ENCODE measurements around the gene FGF21. TPM values are rescaled to one million over a fixed set of nuclear protein-coding genes. Genes with fewer than 3 reads are reported as not detected.
A peak's percentile ranks its signal among the peaks of the same experiment; 100 is the strongest.

FGF21 gene
- polyA plus RNA-seq, 1 of the 3 experiments (the other 2 are of a cell fraction) = not detected

DNA sequence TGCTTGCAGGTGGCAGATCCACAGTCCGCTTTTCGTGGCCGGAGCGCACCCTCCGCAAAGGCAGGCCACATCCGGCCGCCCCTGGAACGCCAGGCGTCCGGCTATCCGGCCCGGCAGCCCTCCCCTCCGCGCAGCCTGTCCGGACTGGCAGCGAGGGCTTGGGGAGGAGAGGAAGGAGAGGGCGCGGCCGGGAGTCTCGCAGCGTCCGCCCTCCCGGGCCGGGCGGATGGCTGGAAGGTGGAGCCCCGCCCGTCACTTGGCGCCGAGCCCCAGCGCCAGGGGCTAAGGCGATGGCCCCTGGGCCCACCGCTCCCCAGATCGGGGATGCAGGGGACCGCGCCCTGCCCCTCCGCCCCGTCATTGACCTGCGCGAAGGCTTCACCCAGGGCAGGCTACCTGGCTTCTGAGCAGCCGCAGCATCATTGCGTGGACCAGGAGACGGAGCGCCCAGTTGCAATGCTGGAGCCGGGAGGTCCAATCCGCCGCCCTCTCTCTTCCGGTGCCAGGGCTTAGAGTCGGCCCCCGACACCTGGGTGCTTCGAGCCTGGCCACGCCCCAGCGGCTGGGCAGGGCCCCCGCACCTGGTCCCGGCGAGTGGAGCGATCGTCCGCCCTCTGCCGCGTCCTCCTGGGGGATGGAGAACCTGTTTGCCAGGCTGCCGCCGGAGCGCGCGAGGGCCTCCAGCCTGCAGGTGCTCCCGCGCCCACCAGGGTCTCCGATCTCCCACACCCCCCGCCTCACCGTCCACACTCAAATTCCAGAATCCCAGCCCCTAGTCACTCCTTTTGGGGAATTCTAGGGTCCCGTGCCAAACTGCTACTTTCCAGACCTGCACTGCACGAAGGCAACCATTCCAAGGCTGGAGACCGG lies 2.6 kb upstream of the FGF21 start, which contains the start of gene FUT1:
Gene FUT1 (minus strand): TSS at position 146 of the 870 bp plus-strand sequence. CDS start 1,360 bp downstream, outside the sequence.
- DNase-seq = peak; percentile 82
- peak within 1 kb of the TSS; percentile 71 for H3K4me2 ChIP-seq
- no peaks in the 10 kb centered on the region for H3K9me2 ChIP-seq
- H3K79me2 ChIP-seq (ENCODE audit: insufficient read depth) = no peaks in the 10 kb centered on the region
- no peak within 1 kb of the TSS for H3K9ac ChIP-seq
- ChIA-PET CTCF (interaction anchor here (1.0 to 1.5 kb wide), 3 partner anchors 29 to 107 kb away, joined by 3 to 5 read pairs (median 3); partner anchors contain the start of gene CA11), POLR2A (no interaction called here)
- no peaks in the 10 kb centered on the region for H3K9me3 ChIP-seq
- H2AFZ ChIP-seq (ENCODE audit: low read depth) = no peak within 1 kb of the TSS
- H3K4me3 ChIP-seq (ENCODE audit: low read depth in 2 of 2, low read length in 1 of 2) = peak within 1 kb of the TSS; percentile 35 to 46; a peak in 3 of 4 replicates
- peaks cover 0 to 7% of the 10 kb centered on the region in 2 experiments; a peak in 1 of 4 replicates for H3K4me1 ChIP-seq (ENCODE audit: control insufficient read depth in 1 of 2, insufficient read depth in 2 of 2, low read depth in 1 of 2, low read length in 1 of 2)
- 22% methylated on average over 24 of the region's 73 CpGs for WGBS (ENCODE audit: low lambda C conversion rate)
- peaks cover 6% of the 10 kb centered on the region; the same call in 1 of the 2 replicates for H3K27me3 ChIP-seq (ENCODE audit: insufficient read depth)
- H4K20me1 ChIP-seq (ENCODE audit: insufficient read depth) = no peaks in the 10 kb centered on the region
- TF ChIP-seq, protein P1, sequence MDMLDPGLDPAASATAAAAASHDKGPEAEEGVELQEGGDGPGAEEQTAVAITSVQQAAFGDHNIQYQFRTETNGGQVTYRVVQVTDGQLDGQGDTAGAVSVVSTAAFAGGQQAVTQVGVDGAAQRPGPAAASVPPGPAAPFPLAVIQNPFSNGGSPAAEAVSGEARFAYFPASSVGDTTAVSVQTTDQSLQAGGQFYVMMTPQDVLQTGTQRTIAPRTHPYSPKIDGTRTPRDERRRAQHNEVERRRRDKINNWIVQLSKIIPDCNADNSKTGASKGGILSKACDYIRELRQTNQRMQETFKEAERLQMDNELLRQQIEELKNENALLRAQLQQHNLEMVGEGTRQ (IDR thresholded peaks at IDR 0.05; ENCODE audit: borderline replicate concordance, low read depth, low read length) = no peak
- TF ChIP-seq, protein P2, sequence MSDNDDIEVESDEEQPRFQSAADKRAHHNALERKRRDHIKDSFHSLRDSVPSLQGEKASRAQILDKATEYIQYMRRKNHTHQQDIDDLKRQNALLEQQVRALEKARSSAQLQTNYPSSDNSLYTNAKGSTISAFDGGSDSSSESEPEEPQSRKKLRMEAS (IDR thresholded peaks at IDR 0.05; ENCODE audit: low read depth) = no peak
- TF ChIP-seq FOXJ3 (CRISPR knock-in tag; IDR thresholded peaks at IDR 0.05) (no peak), TAF1 (IDR thresholded peaks at IDR 0.05; ENCODE audit: borderline replicate concordance, low read depth, low read length) (no peak), NRF1 (IDR thresholded peaks at IDR 0.05; ENCODE audit: low read depth, low read length) (no peak), SIN3A (IDR thresholded peaks at IDR 0.05; ENCODE audit: borderline replicate concordance, low read depth, low read length) (no peak), SMC3 (IDR thresholded peaks at IDR 0.05; ENCODE audit: low read depth, low read length) (no peak), RFX5 (IDR thresholded peaks at IDR 0.05; ENCODE audit: low read length) (no peak), TEAD4 (IDR thresholded peaks at IDR 0.05; ENCODE audit: borderline replicate concordance, insufficient read depth) (no peak), FOXM1 (IDR thresholded peaks at IDR 0.05; ENCODE audit: low read depth) (no peak), ELF1 (IDR thresholded peaks at IDR 0.05) (no peak), RAD21 (IDR thresholded peaks at IDR 0.05; ENCODE audit: low read length) (no peak), POLR2AphosphoS5 (IDR thresholded peaks at IDR 0.05; ENCODE audit: low read depth, low read length) (no peak), RXRA (IDR thresholded peaks at IDR 0.05; ENCODE audit: borderline replicate concordance, low read depth) (no peak)
- TF ChIP-seq, protein P3, sequence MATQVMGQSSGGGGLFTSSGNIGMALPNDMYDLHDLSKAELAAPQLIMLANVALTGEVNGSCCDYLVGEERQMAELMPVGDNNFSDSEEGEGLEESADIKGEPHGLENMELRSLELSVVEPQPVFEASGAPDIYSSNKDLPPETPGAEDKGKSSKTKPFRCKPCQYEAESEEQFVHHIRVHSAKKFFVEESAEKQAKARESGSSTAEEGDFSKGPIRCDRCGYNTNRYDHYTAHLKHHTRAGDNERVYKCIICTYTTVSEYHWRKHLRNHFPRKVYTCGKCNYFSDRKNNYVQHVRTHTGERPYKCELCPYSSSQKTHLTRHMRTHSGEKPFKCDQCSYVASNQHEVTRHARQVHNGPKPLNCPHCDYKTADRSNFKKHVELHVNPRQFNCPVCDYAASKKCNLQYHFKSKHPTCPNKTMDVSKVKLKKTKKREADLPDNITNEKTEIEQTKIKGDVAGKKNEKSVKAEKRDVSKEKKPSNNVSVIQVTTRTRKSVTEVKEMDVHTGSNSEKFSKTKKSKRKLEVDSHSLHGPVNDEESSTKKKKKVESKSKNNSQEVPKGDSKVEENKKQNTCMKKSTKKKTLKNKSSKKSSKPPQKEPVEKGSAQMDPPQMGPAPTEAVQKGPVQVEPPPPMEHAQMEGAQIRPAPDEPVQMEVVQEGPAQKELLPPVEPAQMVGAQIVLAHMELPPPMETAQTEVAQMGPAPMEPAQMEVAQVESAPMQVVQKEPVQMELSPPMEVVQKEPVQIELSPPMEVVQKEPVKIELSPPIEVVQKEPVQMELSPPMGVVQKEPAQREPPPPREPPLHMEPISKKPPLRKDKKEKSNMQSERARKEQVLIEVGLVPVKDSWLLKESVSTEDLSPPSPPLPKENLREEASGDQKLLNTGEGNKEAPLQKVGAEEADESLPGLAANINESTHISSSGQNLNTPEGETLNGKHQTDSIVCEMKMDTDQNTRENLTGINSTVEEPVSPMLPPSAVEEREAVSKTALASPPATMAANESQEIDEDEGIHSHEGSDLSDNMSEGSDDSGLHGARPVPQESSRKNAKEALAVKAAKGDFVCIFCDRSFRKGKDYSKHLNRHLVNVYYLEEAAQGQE (IDR thresholded peaks at IDR 0.05; ENCODE audit: low read depth, low read length) = no peak
- TF ChIP-seq, protein P4, sequence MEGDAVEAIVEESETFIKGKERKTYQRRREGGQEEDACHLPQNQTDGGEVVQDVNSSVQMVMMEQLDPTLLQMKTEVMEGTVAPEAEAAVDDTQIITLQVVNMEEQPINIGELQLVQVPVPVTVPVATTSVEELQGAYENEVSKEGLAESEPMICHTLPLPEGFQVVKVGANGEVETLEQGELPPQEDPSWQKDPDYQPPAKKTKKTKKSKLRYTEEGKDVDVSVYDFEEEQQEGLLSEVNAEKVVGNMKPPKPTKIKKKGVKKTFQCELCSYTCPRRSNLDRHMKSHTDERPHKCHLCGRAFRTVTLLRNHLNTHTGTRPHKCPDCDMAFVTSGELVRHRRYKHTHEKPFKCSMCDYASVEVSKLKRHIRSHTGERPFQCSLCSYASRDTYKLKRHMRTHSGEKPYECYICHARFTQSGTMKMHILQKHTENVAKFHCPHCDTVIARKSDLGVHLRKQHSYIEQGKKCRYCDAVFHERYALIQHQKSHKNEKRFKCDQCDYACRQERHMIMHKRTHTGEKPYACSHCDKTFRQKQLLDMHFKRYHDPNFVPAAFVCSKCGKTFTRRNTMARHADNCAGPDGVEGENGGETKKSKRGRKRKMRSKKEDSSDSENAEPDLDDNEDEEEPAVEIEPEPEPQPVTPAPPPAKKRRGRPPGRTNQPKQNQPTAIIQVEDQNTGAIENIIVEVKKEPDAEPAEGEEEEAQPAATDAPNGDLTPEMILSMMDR (IDR thresholded peaks at IDR 0.05) = no peak
- TF ChIP-seq, protein P5, sequence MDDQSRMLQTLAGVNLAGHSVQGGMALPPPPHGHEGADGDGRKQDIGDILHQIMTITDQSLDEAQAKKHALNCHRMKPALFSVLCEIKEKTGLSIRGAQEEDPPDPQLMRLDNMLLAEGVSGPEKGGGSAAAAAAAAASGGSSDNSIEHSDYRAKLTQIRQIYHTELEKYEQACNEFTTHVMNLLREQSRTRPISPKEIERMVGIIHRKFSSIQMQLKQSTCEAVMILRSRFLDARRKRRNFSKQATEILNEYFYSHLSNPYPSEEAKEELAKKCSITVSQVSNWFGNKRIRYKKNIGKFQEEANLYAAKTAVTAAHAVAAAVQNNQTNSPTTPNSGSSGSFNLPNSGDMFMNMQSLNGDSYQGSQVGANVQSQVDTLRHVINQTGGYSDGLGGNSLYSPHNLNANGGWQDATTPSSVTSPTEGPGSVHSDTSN (IDR thresholded peaks at IDR 0.05) = no peak
- TF ChIP-seq, protein P6, sequence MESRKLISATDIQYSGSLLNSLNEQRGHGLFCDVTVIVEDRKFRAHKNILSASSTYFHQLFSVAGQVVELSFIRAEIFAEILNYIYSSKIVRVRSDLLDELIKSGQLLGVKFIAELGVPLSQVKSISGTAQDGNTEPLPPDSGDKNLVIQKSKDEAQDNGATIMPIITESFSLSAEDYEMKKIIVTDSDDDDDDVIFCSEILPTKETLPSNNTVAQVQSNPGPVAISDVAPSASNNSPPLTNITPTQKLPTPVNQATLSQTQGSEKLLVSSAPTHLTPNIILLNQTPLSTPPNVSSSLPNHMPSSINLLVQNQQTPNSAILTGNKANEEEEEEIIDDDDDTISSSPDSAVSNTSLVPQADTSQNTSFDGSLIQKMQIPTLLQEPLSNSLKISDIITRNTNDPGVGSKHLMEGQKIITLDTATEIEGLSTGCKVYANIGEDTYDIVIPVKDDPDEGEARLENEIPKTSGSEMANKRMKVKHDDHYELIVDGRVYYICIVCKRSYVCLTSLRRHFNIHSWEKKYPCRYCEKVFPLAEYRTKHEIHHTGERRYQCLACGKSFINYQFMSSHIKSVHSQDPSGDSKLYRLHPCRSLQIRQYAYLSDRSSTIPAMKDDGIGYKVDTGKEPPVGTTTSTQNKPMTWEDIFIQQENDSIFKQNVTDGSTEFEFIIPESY (IDR thresholded peaks at IDR 0.05; ENCODE audit: borderline replicate concordance, low read depth) = no peak
- H3K36me3 ChIP-seq (replicated peaks in 1 of 2; ENCODE audit: control insufficient read depth in 1 of 2, insufficient read depth in 2 of 2, low read length in 1 of 2) = no peaks in the 10 kb centered on the region
- no peaks in the 10 kb centered on the region for H3F3A ChIP-seq (replicated peaks; ENCODE audit: insufficient read depth)
- H3K27ac ChIP-seq (ENCODE audit: low read depth in 2 of 2, low read length in 1 of 2) = no peak within 1 kb of the TSS

Data from SK-N-SH (cell line).